ENCODE measurements around the gene VAMP4. TPM values are rescaled to one million over a fixed set of nuclear protein-coding genes. Genes with fewer than 3 reads are reported as not detected.

VAMP4 gene
- polyA plus RNA-seq, 1 donor from 2014 or later: 28.0 TPM

DNA sequence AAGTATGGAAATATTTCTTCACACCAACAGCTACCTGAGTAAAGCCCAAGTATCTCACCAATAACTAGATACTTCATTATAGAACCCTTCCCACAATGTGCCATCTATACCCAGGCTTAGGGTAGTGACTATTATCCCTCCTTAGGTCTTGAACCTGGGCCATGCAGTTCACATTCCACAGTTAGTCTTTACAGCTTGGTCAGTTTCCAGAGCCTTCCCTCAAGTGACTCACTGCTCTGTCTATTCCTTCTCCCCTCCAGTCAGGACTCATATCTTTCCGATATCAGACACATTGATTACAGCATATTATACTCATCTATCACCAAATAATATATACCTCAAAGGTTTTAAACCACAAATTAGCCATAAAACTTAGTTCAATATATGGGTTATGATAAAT lies 23.6 kb downstream of the VAMP4 start:
- Histone ChIP-seq H3K4me3 (ENCODE audit: low read length) (no peak overlapping the region), H3F3A (ENCODE audit: insufficient read depth, low read length, poor library complexity, severe bottlenecking) (no peaks in the 10 kb centered on the region), H3K79me2 (replicated peaks; ENCODE audit: insufficient read depth, low read length) (no peaks in the 10 kb centered on the region), H3K4me2 (ENCODE audit: low read length) (no peak overlapping the region), H3K9me3 (ENCODE audit: low read length) (no peaks in the 10 kb centered on the region), H3K27ac (ENCODE audit: low read length) (no peak overlapping the region), H3K9me2 (ENCODE audit: insufficient read depth, low read length) (no peaks in the 10 kb centered on the region), H3K9ac (ENCODE audit: low read length) (no peak overlapping the region), H4K20me1 (ENCODE audit: insufficient read depth) (no peaks in the 10 kb centered on the region), H2AFZ (ENCODE audit: low read depth, low read length) (no peak overlapping the region), H3K36me3 (ENCODE audit: insufficient read depth, low read length) (no peaks in the 10 kb centered on the region), H3K27me3 (ENCODE audit: insufficient read depth, low read depth, low read length) (no peaks in the 10 kb centered on the region)
- no peak for TF ChIP-seq EZH2 (IDR thresholded peaks at IDR 0.05; ENCODE audit: borderline replicate concordance, insufficient read depth, low read length, poor library complexity, severe bottlenecking)
- no peak for TF ChIP-seq TAF1 (IDR thresholded peaks at IDR 0.05; ENCODE audit: low read depth)
- no peak for TF ChIP-seq POLR2AphosphoS5 (IDR thresholded peaks at IDR 0.05)
- TF ChIP-seq EP300 (conservative IDR thresholded peaks at IDR 0.05; ENCODE audit: poor library complexity, severe bottlenecking): no peak

DNA sequence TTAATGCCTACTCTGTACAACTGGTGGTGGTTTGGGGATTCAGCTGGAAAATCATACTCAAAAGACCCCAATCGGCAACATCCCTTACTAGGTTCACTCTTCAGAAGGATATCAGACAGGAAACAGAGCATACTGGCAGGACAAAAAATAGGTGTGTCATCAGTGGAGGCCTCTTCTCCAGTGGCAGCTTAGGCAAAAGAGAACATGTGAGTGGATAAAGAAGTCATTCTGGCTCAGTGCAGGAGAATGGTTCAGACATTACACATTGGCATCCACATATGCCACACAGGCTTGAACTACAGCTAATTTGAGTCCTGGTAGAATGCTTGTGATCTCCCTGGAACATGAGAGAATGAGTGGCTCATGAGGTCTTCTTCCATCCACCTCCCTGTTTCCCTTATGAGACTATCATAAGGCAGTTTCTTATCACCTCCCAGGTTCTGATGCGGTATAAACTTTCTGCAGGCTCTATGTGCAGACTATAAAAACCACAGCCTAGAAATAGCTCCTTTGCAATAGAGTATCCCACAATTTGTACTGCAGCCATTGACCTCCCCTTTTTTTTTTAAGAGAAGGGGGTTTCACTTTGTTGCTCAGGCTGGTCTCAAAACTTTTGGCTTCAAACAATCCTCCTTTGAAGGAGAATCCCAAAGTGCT lies 24.7 kb downstream of the VAMP4 start:
- Histone ChIP-seq H3K4me3 (ENCODE audit: low read length) (no peak overlapping the region), H3K27me3 (ENCODE audit: insufficient read depth, low read depth, low read length) (no peaks in the 10 kb centered on the region), H3K36me3 (ENCODE audit: insufficient read depth, low read length) (no peaks in the 10 kb centered on the region), H3F3A (ENCODE audit: insufficient read depth, low read length, poor library complexity, severe bottlenecking) (no peaks in the 10 kb centered on the region), H3K9me2 (ENCODE audit: insufficient read depth, low read length) (no peaks in the 10 kb centered on the region), H3K27ac (ENCODE audit: low read length) (no peak overlapping the region), H3K4me2 (ENCODE audit: low read length) (no peak overlapping the region), H2AFZ (ENCODE audit: low read depth, low read length) (no peak overlapping the region), H4K20me1 (ENCODE audit: insufficient read depth) (no peaks in the 10 kb centered on the region), H3K79me2 (replicated peaks; ENCODE audit: insufficient read depth, low read length) (no peaks in the 10 kb centered on the region), H3K9ac (ENCODE audit: low read length) (no peak overlapping the region), H3K9me3 (ENCODE audit: low read length) (no peaks in the 10 kb centered on the region)
- TF ChIP-seq RAD21 (conservative IDR thresholded peaks at IDR 0.05) (no peak), EP300 (conservative IDR thresholded peaks at IDR 0.05; ENCODE audit: poor library complexity, severe bottlenecking) (no peak), SMC3 (conservative IDR thresholded peaks at IDR 0.05; ENCODE audit: poor library complexity) (no peak), POLR2AphosphoS5 (IDR thresholded peaks at IDR 0.05) (no peak), EZH2 (IDR thresholded peaks at IDR 0.05; ENCODE audit: borderline replicate concordance, insufficient read depth, low read length, poor library complexity, severe bottlenecking) (no peak), TAF1 (IDR thresholded peaks at IDR 0.05; ENCODE audit: low read depth) (no peak), MXI1 (conservative IDR thresholded peaks at IDR 0.05; ENCODE audit: poor library complexity, severe bottlenecking) (no peak)
- TF ChIP-seq, protein P1, sequence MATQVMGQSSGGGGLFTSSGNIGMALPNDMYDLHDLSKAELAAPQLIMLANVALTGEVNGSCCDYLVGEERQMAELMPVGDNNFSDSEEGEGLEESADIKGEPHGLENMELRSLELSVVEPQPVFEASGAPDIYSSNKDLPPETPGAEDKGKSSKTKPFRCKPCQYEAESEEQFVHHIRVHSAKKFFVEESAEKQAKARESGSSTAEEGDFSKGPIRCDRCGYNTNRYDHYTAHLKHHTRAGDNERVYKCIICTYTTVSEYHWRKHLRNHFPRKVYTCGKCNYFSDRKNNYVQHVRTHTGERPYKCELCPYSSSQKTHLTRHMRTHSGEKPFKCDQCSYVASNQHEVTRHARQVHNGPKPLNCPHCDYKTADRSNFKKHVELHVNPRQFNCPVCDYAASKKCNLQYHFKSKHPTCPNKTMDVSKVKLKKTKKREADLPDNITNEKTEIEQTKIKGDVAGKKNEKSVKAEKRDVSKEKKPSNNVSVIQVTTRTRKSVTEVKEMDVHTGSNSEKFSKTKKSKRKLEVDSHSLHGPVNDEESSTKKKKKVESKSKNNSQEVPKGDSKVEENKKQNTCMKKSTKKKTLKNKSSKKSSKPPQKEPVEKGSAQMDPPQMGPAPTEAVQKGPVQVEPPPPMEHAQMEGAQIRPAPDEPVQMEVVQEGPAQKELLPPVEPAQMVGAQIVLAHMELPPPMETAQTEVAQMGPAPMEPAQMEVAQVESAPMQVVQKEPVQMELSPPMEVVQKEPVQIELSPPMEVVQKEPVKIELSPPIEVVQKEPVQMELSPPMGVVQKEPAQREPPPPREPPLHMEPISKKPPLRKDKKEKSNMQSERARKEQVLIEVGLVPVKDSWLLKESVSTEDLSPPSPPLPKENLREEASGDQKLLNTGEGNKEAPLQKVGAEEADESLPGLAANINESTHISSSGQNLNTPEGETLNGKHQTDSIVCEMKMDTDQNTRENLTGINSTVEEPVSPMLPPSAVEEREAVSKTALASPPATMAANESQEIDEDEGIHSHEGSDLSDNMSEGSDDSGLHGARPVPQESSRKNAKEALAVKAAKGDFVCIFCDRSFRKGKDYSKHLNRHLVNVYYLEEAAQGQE (IDR thresholded peaks at IDR 0.05; ENCODE audit: borderline replicate concordance): no peak
- TF ChIP-seq, protein P2, sequence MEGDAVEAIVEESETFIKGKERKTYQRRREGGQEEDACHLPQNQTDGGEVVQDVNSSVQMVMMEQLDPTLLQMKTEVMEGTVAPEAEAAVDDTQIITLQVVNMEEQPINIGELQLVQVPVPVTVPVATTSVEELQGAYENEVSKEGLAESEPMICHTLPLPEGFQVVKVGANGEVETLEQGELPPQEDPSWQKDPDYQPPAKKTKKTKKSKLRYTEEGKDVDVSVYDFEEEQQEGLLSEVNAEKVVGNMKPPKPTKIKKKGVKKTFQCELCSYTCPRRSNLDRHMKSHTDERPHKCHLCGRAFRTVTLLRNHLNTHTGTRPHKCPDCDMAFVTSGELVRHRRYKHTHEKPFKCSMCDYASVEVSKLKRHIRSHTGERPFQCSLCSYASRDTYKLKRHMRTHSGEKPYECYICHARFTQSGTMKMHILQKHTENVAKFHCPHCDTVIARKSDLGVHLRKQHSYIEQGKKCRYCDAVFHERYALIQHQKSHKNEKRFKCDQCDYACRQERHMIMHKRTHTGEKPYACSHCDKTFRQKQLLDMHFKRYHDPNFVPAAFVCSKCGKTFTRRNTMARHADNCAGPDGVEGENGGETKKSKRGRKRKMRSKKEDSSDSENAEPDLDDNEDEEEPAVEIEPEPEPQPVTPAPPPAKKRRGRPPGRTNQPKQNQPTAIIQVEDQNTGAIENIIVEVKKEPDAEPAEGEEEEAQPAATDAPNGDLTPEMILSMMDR (IDR thresholded peaks at IDR 0.05; ENCODE audit: poor library complexity, severe bottlenecking): no peak
